HUES6 (cell line): ENCODE results near the gene TNPO3.

ENCODE experiments used
- H3K27ac ChIP-seq: 2 replicates; pipeline ENCODE4 v1.7.0; 2013; ENCODE audit warnings: low read depth, mild to moderate bottlenecking, low read length, inconsistent platforms
- H3K27me3 ChIP-seq: 2 replicates; pipeline ENCODE4 v1.6.1; 2013; ENCODE audit warnings: low read length; ENCODE audit not compliant: control insufficient read depth, insufficient read depth
- H3K36me3 ChIP-seq: 2 replicates; pipeline ENCODE4 v1.6.1; 2013; ENCODE audit warnings: low read length; ENCODE audit not compliant: control insufficient read depth, insufficient read depth
- H3K4me1 ChIP-seq: 2 replicates; pipeline ENCODE4 v1.6.1; 2013; ENCODE audit warnings: low read length; ENCODE audit not compliant: control insufficient read depth, insufficient read depth
- H3K4me3 ChIP-seq: 2 replicates; pipeline ENCODE4 v1.5.1; 2013; ENCODE audit warnings: low read depth, low read length
- H3K9ac ChIP-seq: one replicate; pipeline ENCODE4 v1.6.1; 2013; ENCODE audit warnings: mild to moderate bottlenecking, low read length
- H3K9me3 ChIP-seq: 2 replicates; pipeline ENCODE4 v1.6.1; 2013; ENCODE audit warnings: low read depth, low read length; ENCODE audit not compliant: control insufficient read depth, insufficient read depth

Gene TNPO3

GRCh38 chr7:128955981-128956380 lies 98.9 kb downstream of the TNPO3 start:
- Histone ChIP-seq H3K4me1 (peaks cover 14% of the 10 kb centered on the region), H3K36me3 (peaks cover 82% of the 10 kb centered on the region), H3K4me3 (no peak overlapping the region), H3K9ac (no peak overlapping the region), H3K27me3 (no peaks in the 10 kb centered on the region), H3K9me3 (no peaks in the 10 kb centered on the region), H3K27ac (no peak overlapping the region)

DNA sequence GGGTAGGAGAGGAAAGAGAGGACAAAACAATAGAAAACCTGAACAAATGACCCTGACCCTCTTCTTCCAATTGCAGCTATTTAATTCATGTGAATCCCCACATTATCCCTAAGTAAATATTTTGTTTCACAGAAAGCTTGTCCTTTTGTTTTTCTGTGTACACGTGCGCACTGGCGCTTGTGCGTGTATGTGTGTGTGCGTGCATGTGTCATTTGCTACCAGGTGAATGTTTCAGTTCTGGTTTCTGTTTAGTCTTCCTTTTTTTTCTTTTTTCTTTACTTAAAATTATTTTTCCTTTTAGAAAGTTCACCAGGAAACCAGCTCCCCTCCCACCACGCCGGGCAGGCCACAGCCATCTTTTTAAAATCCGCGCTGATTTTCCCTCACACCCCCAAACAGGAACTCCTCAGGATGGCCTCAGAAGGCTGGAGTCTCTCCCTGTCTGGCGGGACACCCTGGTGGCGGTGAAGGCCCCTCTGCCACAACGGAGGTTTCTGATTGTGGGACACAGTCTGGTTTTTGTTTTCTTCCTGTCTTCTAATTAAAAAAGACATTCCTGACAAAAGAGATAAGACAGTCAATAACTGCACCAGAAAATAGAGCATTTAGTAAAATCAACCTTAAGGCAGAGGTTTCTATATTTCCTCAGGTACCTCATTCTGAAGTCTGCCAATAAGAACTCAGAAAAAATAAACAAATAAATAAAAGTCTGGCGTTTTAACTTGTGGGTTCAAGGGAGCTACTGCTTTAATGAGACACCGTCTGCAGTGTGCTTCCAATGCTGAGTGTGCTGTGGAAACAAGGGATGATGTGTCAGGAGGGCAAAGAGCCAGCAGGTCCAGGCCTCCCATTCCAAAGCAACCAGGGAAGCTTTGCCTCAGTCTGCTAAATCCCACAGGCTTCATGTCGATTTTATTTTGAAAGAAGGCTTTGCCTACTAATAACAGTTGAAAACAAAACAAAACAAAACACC lies 99.8 kb downstream of the TNPO3 start:
- H3K27ac ChIP-seq, result no peak overlapping the region
- peaks cover 14% of the 10 kb centered on the region for H3K4me1 ChIP-seq
- H3K27me3 ChIP-seq, result no peaks in the 10 kb centered on the region
- peaks cover 79% of the 10 kb centered on the region for H3K36me3 ChIP-seq
- no peaks in the 10 kb centered on the region for H3K9me3 ChIP-seq
- H3K4me3 ChIP-seq, result no peak overlapping the region
- H3K9ac ChIP-seq, result no peak overlapping the region

- peaks cover 14% of the 10 kb centered on the region for H3K4me1 ChIP-seq
Measured at GRCh38 chr7:128954150-128954549, 100.8 kb downstream of the TNPO3 start.

DNA sequence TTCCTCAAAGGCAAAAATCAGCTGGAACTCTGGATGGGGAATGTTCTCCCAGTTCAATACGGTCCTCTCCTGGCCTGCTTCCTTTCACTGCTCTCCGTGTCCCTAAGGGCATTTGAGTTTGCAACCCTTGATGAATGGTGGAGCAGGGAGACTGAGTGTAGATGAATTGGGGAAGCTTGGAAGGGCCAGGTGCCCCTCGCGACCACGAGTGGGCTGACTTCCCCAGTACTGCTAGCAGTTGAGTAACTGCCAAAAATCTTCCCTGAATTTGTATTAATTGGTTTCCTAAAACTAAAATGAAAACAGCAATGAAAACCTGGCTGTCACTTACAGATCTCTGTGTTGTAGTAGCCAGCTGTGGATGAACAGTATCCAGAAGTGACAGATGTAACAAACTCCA lies 103.6 kb downstream of the TNPO3 start:
- H3K9me3 ChIP-seq, result no peaks in the 10 kb centered on the region
- peaks cover 14% of the 10 kb centered on the region for H3K4me1 ChIP-seq
- no peak overlapping the region for H3K27ac ChIP-seq
- H3K4me3 ChIP-seq, result no peak overlapping the region
- no peaks in the 10 kb centered on the region for H3K27me3 ChIP-seq
- H3K9ac ChIP-seq, result no peak overlapping the region
- H3K36me3 ChIP-seq, result peaks cover 45% of the 10 kb centered on the region

More at GRCh38 chr7:128954150-128954549, 100.8 kb downstream of the TNPO3 start:
- H3K9ac ChIP-seq, result no peak overlapping the region
- H3K9me3 ChIP-seq, result no peaks in the 10 kb centered on the region
- H3K36me3 ChIP-seq, result peaks cover 71% of the 10 kb centered on the region
- no peaks in the 10 kb centered on the region for H3K27me3 ChIP-seq
- H3K27ac ChIP-seq, result no peak overlapping the region
- H3K4me3 ChIP-seq, result no peak overlapping the region

GRCh38 chr7:128948976-128949760 lies 105.7 kb downstream of the TNPO3 start:
- Histone ChIP-seq H3K4me1 (peaks cover 2% of the 10 kb centered on the region; the same call in 1 of the 2 replicates), H3K27me3 (no peaks in the 10 kb centered on the region), H3K36me3 (peaks cover 25% of the 10 kb centered on the region), H3K9ac (no peak overlapping the region), H3K4me3 (no peak overlapping the region), H3K9me3 (no peaks in the 10 kb centered on the region), H3K27ac (no peak overlapping the region)

DNA sequence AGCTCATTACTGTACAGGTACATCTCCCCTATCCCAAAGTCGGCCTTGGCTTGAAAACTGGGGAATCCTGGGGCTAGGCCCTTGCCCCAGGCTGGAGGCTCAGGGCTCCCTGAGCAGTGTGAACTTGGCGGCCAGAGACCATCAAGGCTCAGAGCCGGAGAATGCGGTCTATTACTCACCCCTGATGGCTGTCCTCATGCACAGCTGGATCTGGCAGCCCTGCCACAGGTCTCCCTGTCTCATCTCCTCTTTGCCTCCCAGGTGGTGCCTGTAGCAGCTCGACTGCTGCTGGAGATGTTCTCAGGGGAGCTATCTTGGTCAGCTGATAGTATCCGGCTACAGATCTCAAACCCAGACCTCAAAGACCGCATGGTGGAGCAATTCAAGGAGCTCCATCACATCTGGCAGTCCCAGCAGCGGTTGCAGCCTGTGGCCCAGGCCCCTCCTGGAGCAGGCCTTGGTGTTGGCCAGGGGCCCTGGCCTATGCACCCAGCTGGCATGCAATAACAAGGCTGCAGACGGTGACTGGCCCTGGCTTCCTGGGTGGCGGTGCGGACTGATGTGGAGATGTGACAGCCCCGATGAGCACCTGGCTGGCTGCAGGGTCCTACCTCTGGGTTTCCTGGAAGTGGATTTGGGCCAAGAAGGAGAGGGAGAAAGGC lies 106.5 kb downstream of the TNPO3 start:
- H3K27me3 ChIP-seq, result no peaks in the 10 kb centered on the region
- no peaks in the 10 kb centered on the region for H3K9me3 ChIP-seq
- H3K4me1 ChIP-seq, result no peaks in the 10 kb centered on the region
- no peak overlapping the region for H3K4me3 ChIP-seq
- no peak overlapping the region for H3K27ac ChIP-seq
- H3K36me3 ChIP-seq, result peaks cover 18% of the 10 kb centered on the region
- no peak overlapping the region for H3K9ac ChIP-seq

GRCh38 chr7:128947854-128948253 lies 107.1 kb downstream of the TNPO3 start:
- no peaks in the 10 kb centered on the region for H3K4me1 ChIP-seq
- H3K9ac ChIP-seq, result no peak overlapping the region
- H3K4me3 ChIP-seq, result no peak overlapping the region
- H3K27me3 ChIP-seq, result no peaks in the 10 kb centered on the region
- H3K27ac ChIP-seq, result no peak overlapping the region
- no peaks in the 10 kb centered on the region for H3K9me3 ChIP-seq
- H3K36me3 ChIP-seq, result peaks cover 12% of the 10 kb centered on the region

GRCh38 chr7:128946936-128947830 lies 107.7 kb downstream of the TNPO3 start:
- Histone ChIP-seq H3K9me3 (no peaks in the 10 kb centered on the region), H3K27me3 (no peaks in the 10 kb centered on the region), H3K4me3 (no peak overlapping the region), H3K36me3 (peaks cover 5% of the 10 kb centered on the region), H3K9ac (no peak overlapping the region), H3K4me1 (no peaks in the 10 kb centered on the region), H3K27ac (no peak overlapping the region)

DNA sequence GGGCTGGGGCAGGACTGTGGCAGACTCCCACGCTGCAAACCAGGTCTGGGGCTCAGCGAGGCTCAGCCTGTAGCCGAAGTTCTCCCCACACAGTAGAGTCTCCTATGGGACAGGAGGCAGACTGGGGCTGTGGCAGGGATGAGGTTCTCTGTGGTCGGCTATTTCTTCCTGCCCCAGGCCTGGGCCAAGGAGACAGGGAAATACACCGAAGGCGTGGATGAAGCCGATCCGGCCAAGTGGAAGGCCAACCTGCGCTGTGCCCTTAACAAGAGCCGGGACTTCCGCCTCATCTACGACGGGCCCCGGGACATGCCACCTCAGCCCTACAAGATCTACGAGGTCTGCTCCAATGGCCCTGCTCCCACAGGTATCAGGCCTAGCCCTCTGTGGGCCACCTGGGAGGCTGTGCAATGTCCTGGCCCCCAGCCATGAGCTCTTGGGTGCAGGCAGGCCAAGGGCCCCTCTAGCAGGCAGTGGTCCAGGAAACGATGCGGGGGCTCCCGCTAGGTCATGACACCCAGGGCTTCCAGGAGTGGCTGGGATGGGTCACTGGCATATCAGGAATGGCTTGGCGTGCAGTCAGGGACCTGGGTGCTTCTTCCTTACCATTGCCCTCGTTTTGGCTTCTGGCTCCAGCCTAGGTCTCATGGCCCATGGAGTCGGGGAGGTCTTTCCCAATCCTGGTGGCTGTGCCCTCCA lies 109.1 kb downstream of the TNPO3 start:
- Histone ChIP-seq H3K36me3 (no peaks in the 10 kb centered on the region), H3K4me3 (no peak overlapping the region), H3K4me1 (no peaks in the 10 kb centered on the region), H3K27ac (no peak overlapping the region), H3K9me3 (no peaks in the 10 kb centered on the region), H3K9ac (no peak overlapping the region), H3K27me3 (peaks cover 8% of the 10 kb centered on the region)
